Esophagus (tissue), 2 donors: Measurements from ENCODE around the gene THSD4. TPM values are rescaled to one million over a fixed set of nuclear protein-coding genes. Genes with fewer than 3 reads are reported as not detected.

Experiments
- H3K27ac ChIP-seq, 2 donors: one replicate each; pipeline ENCODE4 v1.5.1; 2013; ENCODE audit warnings: low read depth in 2 of 2, mild to moderate bottlenecking in 2 of 2, inconsistent platforms in 1 of 2, low read length in 1 of 2, moderate library complexity in 1 of 2
- H3K27me3 ChIP-seq, 2 donors: one replicate each; pipeline ENCODE4 v1.6.1; 2013; ENCODE audit warnings: low read length in 2 of 2, control low read depth in 1 of 2, mild to moderate bottlenecking in 1 of 2; ENCODE audit not compliant: insufficient read depth in 2 of 2, control insufficient read depth in 1 of 2
- H3K36me3 ChIP-seq, 2 donors: one replicate each; pipeline ENCODE4 v1.6.1; 2013; ENCODE audit warnings: low read length in 1 of 2; ENCODE audit not compliant: control insufficient read depth in 2 of 2, insufficient read depth in 2 of 2
- H3K4me1 ChIP-seq, 2 donors: one replicate each; pipeline ENCODE4 v1.6.1; 2013; ENCODE audit warnings: low read length in 1 of 2; ENCODE audit not compliant: control insufficient read depth in 2 of 2, insufficient read depth in 2 of 2
- H3K4me3 ChIP-seq, 2 donors: one replicate each; pipeline ENCODE4 v1.5.1; 2013; ENCODE audit warnings: low read length in 2 of 2, mild to moderate bottlenecking in 2 of 2, low read depth in 1 of 2, moderate library complexity in 1 of 2
- H3K9me3 ChIP-seq, 2 donors: one replicate each; pipeline ENCODE4 v1.6.1; 2013; ENCODE audit warnings: mild to moderate bottlenecking in 2 of 2, low read depth in 1 of 2, low read length in 1 of 2, moderate library complexity in 1 of 2; ENCODE audit not compliant: control insufficient read depth in 2 of 2, insufficient read depth in 1 of 2
- WGBS, 2 donors: extraction: QIAGEN DNeasy Blood & Tissue Kit; methylation state at CpG; one replicate each; pipeline ENCODE4 v1.1.7; 2013; 5-methylcytosine and 5-hydroxymethylcytosine counted together
- polyA plus RNA-seq, 2 donors: library from polyadenylated mRNA; stranded (reverse); fragments of 200-250 nt; gene quantifications; one replicate each; pipeline ENCODE4 v1.2.3, GENCODE V29; 2013
- donor health status: healthy with polysubstance abuse.
- donor health status: Bipolar disorder and iron deficiency.

The THSD4 gene
- polyA plus RNA-seq, 2 donors: 34.1 to 49.7 TPM

DNA sequence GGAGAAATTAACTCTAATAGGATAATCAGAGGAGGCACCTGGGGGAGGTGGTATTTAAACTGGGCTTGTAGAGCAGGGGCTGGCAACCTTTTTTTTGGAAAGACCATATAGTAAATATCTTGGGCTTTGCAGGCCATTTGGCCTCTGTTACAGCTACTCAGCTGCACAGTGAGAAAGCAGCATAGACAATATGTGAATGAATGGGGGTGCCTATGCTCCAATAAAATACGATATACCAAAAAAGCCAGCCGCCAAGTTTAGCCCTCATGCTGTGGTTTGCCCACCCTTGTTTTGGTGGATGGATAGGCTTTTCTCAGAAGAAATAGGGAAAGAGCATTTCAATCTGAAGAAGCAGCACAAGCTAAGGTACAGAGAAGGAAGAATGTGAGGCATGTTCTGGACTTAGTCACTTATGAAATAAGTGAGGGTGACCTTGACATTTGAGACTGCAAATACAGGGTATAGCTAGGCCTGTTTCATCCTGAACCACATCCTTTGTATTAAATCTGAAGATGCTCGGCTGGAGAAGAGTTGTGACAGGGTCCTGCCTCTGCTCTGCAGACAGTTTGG lies 564.0 kb downstream of the THSD4 start:
- Histone ChIP-seq H3K36me3 (no peaks in the 10 kb centered on the region), H3K4me3 (no peak overlapping the region), H3K27ac (peak overlapping the region; percentile 47 to 85), H3K27me3 (no peaks in the 10 kb centered on the region), H3K4me1 (peaks cover 0 to 6% of the 10 kb centered on the region in 2 donors), H3K9me3 (no peaks in the 10 kb centered on the region)
- 65 to 72% methylated on average over 3 of the region's 3 CpGs for WGBS, 2 donors

DNA sequence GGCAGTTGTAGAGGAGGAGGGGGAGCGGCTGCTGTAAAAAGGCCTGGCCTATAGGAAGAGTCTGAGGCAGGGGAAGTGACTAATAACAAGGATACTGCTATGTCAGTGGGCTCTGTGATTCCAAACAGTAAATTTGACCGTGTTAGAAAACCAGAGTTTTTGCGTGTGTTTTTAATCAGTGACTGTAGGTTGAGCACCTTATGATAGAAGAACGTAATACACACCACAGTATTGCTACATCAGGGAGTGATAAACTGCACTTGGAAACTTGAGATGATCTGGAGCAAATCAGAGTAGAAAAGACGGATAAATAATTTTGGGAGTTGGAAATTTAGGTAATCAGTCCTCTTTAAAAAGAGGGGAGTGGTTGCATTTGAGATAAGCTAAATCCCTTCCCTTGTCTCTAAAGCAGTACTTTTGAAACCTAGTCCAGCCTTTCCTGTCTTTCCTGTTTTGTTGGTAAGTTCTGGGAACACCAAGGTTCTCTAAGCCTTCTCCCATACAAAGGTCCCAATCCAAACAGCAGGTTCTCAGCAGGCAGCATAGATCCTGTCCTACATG lies 564.6 kb downstream of the THSD4 start:
- WGBS, 2 donors: 45 to 53% methylated on average over 5 of the region's 5 CpGs
- H3K36me3 ChIP-seq: no peaks in the 10 kb centered on the region

DNA sequence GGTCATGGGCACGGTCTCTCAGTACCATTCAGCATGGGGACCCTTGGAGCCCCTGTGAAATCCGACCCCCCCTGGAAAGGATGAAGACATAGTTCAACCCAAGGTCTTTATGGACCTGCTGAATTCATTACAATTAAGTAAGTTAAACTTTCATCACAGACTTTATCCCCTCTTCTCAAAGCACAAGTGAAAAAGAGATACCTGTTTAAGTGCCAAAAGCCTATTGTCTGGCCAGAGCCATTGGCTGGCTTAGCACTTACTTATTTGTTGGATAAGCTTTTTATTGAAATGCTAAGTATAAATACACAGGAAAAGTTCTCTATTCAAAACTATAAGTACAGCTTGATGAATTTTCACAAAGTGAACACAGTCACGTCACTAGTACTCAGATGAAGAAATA lies 566.7 kb downstream of the THSD4 start:
- 74 to 83% methylated on average over 3 of the region's 3 CpGs for WGBS, 2 donors
- Histone ChIP-seq H3K9me3 (no peaks in the 10 kb centered on the region), H3K27ac (no peak overlapping the region), H3K4me1 (peaks cover 0 to 2% of the 10 kb centered on the region in 2 donors), H3K4me3 (no peak overlapping the region), H3K36me3 (no peaks in the 10 kb centered on the region), H3K27me3 (no peaks in the 10 kb centered on the region)

More for the DNA sequence above, 564.6 kb downstream of the THSD4 start:
- no peaks in the 10 kb centered on the region for H3K9me3 ChIP-seq
- no peaks in the 10 kb centered on the region for H3K27me3 ChIP-seq
- H3K4me1 ChIP-seq: peaks cover 0 to 6% of the 10 kb centered on the region in 2 donors
- peak overlapping the region; percentile 47 to 85 for H3K27ac ChIP-seq
- H3K4me3 ChIP-seq: no peak overlapping the region

DNA sequence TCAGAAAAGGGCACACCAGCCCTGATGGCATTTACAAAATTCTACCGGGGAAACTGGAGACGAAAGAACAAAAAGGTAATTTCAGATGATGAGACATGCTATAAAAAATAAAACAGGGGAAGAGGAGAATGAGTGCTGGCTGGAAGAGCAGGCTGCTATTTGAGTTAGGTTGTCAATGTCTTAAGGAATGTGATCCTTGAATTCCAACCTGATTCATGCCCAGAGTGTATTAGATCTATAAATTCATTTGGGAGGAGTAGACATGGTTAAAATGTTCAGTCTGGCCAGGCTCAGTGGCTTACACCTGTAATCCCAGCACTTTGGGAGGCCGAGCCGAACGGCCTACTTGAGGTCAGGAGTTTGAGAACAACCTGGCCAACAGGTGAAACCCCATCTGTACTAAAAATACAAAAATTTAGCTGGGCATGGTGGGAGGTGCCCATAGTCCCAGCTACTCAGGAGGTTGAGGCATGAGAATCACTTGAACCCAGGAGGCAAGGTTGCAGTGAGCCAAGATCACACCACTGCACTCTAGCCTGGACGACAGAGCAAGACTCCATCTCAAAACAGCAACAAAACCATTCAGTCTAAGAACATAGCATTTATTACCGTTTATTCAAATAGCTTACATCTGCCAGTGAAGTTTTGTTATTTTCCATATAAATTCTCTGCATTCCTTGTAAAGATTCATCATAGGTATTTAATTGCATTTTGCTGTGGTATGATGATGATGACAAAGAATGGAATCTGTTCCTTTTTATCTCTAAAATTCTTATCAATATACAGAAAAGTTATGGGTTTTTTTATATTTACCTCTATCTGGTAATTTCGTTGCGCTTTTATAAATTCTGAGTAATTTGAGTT lies 568.4 kb downstream of the THSD4 start:
- H3K27me3 ChIP-seq: no peaks in the 10 kb centered on the region
- no peak overlapping the region for H3K27ac ChIP-seq
- H3K9me3 ChIP-seq: no peaks in the 10 kb centered on the region
- peaks cover 0 to 2% of the 10 kb centered on the region in 2 donors for H3K4me1 ChIP-seq
- no peak overlapping the region for H3K4me3 ChIP-seq
- H3K36me3 ChIP-seq: no peaks in the 10 kb centered on the region
- 64 to 72% methylated on average over 9 of the region's 9 CpGs for WGBS, 2 donors

DNA sequence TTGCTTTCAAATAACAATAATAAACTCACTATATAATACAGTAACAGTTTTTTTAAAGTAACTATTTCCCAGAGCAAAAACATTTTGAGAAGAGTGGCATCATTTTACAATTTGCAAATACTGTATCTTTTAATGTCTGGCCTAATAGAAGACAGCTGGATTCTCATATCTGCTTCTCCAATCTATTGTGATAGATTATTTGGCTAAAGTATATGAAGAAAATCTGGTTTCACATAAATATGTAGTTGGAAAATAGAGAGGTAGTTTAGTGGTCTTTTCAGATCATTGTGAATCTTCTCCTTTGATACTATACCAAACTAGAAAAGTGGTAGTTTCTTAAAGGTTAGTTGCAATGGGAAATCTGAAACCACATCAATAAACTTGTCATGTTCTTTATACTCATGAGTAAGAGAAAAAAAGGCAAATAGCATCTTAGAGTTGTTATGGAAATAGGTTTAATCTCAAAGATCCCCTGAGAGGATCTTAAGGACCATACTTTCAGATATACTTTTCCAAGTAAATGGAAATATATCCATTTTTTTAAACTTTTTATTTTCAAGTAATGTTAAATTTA lies 570.2 kb downstream of the THSD4 start:
- no peaks in the 10 kb centered on the region for H3K27me3 ChIP-seq
- H3K4me3 ChIP-seq: no peak overlapping the region
- no peaks in the 10 kb centered on the region for H3K9me3 ChIP-seq
- H3K36me3 ChIP-seq: no peaks in the 10 kb centered on the region
- H3K4me1 ChIP-seq: peaks cover 0 to 2% of the 10 kb centered on the region in 2 donors
- H3K27ac ChIP-seq: no peak overlapping the region

DNA sequence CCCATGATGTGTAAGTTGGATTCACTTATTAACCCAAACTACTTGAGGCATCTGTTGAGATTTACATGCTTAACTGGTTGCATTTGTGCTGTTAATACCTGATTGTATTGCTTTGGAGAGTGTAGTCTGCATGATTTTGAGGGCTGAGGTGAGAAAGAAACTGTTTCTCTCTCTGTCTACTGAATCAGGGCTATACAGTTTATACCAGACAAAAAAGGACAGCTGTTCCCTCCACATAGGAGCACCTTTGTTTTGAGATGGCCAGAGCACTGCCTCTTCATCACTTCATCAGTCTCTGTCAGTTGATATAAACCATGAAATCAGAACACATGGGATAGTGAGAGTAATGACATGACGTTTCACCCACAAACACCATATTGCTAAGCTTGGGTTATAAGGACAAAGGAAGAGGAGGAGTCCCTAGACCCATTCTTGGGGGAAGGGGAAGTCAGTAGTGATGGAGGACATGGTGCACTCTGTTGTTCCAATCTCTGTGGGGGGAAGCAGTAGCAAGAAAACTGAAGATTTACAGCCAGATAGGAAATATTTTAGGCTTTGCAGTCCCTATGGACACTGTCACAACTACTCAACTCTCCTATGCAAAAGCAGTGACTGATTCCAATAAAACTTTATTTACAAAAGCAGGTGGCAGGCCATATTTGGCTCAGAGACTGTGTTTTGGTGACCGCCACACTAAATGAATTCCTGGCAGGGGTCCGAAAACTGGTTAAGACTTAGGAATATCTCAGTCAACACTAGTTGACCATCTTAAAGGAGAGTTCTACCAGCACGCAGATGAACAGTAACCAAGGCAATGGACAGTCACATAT lies 571.2 kb downstream of the THSD4 start:
- H3K27me3 ChIP-seq: no peaks in the 10 kb centered on the region
- no peak overlapping the region for H3K27ac ChIP-seq

DNA sequence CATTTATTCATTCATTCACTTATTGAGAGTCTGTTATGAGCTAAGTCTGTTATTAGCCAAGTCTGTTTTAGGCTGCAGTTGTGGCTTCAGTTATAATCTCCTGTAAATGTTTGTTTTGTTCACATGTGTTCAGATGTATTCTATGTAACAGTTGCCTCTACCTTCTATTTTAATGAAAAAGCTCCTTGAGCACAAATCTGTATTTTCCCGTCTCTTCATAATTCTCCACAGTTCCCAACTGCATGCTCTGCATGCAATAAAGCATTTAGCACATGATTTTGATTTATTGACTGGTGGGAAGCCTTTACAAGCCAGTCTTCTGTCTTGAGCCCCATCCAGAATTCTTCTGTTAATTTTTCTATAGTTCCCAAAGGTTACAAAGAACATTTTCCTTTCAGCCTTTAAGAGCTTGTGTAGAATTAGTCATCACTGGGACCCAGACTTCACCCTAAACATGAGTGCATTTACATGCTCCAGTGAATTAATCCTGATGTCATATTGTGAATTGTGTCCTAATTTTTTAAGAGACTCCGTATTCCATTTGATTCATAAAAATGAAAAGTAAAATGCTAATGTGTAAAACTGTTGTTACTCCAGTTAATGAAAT lies 572.7 kb downstream of the THSD4 start:
- Histone ChIP-seq H3K27me3 (no peaks in the 10 kb centered on the region), H3K4me3 (no peak overlapping the region), H3K36me3 (peaks cover 0 to 3% of the 10 kb centered on the region in 2 donors), H3K27ac (no peak overlapping the region), H3K4me1 (peaks cover 0 to 7% of the 10 kb centered on the region in 2 donors), H3K9me3 (no peaks in the 10 kb centered on the region)
- 41 to 62% methylated on average over 2 of the region's 2 CpGs for WGBS, 2 donors

More for the DNA sequence above, 571.2 kb downstream of the THSD4 start:
- peaks cover 0 to 2% of the 10 kb centered on the region in 2 donors for H3K4me1 ChIP-seq
- no peaks in the 10 kb centered on the region for H3K36me3 ChIP-seq
- no peak overlapping the region for H3K4me3 ChIP-seq
- H3K9me3 ChIP-seq: no peaks in the 10 kb centered on the region
- WGBS, 2 donors: 75 to 87% methylated on average over 4 of the region's 4 CpGs

DNA sequence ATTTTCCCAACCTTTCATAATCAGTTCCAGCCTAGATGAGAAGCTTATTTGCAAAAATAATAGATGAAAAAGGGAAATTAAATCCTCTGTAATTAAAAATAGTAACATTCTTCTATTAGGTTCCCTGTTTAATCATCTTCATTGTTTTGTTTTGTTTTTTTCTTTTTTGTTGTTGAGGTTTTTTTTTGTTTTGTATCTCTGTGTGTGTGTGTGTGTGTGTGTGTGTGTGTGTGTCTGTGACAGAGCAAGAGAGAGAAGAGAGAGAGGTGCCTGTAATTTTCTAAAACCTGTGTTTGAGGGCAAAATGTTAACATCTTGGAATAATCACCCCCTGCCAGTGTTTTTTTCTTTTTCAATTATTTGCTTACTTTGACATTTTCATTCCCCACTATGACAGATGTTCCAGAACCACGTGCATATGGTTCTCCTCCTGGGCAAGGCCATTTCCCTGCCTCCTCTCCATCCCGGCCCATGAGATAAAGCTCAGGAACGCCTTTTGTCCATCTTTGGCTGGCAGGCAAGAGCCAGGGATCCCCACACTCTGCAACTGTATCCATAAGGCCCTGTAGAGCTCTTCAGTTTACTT lies 573.3 kb downstream of the THSD4 start:
- H3K36me3 ChIP-seq: peaks cover 0 to 3% of the 10 kb centered on the region in 2 donors
- H3K27me3 ChIP-seq: no peaks in the 10 kb centered on the region
- 49 to 51% methylated on average over 3 of the region's 3 CpGs for WGBS, 2 donors
- no peak overlapping the region for H3K4me3 ChIP-seq
- H3K4me1 ChIP-seq: peaks cover 0 to 7% of the 10 kb centered on the region in 2 donors
- H3K9me3 ChIP-seq: no peaks in the 10 kb centered on the region
- H3K27ac ChIP-seq: no peak overlapping the region
